GM18873 (cell line): ENCODE measurements around the gene MYO1D.

Experiments used
- ATAC-seq: cut with Tn5 transposase; IDR thresholded peaks from one replicate; pipeline ENCODE4 v1.9.1; 2021; ENCODE audit warnings: mild to moderate bottlenecking, moderate library complexity, moderate number of reproducible peaks; ENCODE audit not compliant: unreplicated experiment, low FRiP score

Gene MYO1D

DNA sequence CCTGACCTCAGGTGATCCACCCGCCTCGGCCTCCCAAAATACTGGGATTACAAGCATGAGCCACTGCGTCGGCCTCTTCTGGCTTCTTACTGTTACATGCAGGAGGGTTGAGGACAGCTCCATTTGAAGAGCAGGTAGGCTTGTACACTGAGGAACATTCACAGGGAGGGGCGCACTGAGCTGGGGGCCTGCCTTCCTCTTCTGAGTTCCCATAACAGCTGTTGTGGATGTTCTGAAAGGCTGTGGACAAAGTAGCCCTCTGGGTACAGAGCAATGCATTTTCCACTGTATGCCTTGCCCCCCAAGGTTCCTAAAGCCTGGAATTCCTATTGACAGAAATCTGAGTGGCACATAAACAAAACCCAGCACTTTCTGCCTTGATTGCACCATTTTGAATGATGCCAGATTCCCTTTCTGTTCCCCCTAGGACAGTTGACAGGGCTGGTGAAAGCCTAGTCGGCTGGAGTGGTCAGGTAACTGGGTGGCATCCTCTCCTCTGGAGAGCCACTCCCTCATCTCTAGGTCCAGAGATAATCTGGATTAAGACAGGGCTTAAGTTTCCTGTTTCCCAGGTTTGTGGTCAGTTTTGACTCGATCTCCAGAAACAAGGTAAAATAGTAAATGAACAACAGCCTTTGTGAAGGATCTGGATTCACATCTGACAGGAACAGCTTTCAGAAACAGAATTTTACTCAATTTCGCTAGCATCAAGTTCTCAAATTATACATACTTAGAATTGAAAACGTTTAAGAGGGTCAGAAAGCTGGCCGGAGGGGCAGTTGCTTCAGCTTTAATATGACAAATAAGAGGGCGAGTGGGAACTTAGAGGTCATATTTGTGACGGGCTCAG is 391.4 kb downstream of the MYO1D start:
- no peak for ATAC-seq

DNA sequence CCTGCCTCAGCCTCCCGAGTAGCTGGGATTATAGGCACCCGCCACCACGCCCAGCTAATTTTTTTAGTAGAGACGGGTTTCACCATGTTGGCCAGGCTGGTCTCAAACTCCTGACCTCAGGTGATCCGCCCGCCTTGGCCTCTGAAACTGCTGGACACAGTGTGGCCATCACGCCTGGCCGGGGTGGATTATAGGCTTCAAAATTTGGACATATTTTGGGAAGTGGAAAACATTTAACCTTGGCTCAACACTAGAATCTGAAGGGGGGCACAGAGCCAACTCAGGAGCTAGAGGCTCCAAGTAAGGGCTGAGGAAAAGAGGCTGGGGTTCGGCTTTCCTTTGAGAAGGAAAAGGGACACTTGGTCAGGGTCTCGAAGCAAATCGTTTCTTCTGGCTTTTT is 392.3 kb downstream of the MYO1D start:
- ATAC-seq = no peak

GRCh38 chr17:32484041-32484461 is 392.9 kb downstream of the MYO1D start:
- ATAC-seq = no peak

DNA sequence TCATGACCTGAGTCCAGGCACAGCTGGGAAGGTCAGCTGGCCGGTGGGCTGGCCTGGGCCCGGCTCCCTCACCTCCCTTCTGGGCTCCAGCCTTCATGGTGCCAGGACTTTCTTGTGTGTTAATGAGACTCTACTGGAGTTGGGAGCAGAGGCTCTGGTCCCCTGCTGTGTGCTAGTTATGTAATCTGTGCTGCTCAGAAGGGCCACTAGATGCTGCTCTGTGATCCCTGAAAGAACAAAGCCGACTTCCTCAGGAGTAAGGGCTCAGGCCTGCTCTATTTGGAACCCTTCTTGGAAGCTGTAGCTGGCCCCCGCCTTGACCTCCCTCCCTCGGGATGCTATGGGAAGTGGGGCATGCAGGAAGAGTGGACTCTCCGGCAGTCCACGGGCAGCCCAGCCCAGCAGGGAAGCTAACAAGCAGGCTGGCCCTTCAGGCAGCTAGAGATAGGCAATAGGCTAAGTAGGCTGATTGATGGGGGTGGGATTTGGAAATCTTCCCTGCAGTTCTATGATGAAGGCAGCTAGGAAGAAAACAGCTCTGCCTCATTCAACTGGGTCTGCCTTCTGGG is 393.4 kb downstream of the MYO1D start:
- ATAC-seq = no peak

DNA sequence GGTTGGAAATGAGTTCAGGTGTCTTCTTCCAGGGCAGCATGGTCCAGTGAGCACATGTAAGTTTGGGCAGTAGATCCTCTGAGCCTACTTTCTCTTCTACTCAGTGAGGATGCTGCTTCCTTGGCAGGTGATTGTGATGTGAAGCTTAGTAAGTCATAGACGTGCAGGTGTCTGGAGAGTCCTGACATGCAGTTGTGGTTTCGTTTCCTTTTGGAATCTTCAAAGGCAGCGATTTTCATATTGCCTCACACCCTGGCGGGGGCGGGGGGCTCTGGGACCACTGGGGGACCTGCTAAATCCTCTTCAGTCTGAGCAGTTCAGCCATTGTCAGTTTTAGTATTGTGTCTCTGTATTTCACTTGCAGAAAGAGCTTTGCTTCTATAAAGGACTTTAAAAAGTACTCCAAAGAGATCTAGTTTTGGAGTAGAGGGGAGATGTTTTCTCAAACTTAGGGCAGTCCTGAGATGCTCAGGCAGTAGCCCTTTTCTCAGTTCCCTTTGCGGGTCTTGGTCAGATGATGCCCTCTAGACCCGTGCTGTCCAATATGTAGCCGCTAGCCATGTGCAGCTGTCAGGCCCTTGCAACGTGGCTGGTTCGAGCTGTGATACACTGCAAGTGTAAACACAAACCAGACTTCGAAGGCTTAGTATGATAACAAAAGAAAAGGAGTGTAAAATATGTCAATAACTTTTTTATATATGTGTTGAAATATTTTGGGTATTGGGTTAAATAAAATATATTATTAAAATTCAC is 394.2 kb downstream of the MYO1D start:
- no peak for ATAC-seq

DNA sequence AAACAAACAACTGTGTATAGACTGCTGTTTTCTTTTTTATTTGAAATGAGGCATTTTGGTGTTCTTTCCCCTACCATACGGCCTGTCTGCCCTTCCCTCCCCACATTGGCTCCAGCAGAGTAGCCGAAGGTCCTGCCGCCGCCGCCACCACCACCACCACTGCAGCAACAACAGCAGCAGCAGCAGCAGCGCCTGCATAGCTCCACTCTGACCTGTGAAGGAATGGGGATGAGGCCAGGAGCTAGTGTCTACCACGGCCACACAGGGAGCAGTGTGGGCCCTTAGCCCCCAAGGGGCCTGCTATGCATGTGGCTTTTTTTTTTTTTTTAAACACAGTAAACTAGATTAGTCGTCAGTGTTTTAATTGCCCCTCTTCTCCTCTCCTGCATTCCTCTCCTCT is 395.7 kb downstream of the MYO1D start:
- ATAC-seq = no peak

DNA sequence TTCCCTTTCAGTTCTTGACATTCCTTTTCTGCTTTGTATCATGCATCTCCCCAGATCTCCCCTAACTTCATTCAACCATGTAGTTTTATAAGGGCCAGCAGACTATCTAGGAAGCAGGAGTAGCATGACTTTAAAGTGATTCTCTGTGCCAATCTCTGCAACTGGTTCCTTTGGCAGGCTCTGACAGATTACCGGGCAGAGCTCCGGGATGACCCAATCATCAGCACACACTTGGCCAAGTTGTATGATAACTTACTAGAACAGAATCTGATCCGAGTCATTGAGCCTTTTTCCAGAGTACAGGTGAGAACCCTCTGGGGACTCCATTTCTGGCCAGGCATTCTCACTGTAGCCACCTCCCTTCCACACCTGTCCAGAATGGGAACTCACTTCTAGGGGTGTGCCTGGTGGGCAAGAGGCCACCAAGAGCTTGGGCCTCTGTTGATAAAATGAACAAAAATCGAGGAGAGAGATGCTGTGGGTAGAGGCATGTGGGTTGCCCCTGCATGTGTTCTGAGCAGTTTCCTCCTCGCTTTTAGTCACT is 397.8 kb downstream of the MYO1D start:
- ATAC-seq = no peak

GRCh38 chr17:32477220-32477619 is 399.7 kb downstream of the MYO1D start:
- ATAC-seq = no peak

DNA sequence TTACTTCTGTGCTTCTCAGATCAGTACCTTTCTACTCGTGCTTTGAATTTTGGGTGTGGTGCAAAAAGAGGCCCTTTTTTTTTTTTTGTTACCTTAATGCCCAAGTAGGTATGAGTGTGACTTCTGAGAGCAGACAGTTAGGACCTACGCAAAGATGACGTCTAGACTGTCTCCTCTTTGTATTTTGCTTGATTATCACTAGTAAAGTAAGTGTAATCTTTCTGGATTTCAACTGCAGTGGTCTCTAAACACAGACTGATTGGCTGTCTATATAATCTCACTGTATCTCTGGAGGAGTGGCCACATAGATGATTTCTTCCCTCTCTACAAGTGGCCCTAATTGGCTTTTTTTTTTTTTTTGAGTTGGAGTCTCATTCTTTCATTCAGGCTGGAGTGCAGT is 401.7 kb downstream of the MYO1D start:
- ATAC-seq = no peak

DNA sequence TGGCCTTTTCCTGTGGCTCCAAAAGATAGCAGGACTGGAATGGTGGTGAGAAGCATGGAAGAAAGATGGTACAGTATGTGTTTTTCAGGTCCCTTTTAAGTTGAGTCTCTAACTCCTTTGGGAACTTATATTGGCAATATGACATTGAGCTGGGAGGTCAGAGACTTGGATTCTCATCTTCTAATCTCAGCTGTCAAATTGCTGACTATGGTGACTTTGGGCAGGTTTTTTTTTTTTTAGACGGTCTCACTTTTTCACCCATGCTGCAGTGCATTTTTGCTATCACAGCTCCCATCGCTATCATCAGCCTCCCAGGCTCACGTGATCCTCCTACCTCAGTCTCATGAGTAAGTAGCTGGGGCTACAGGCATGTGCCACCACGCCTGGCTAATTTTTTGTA is 405.3 kb downstream of the MYO1D start:
- ATAC-seq = no peak

DNA sequence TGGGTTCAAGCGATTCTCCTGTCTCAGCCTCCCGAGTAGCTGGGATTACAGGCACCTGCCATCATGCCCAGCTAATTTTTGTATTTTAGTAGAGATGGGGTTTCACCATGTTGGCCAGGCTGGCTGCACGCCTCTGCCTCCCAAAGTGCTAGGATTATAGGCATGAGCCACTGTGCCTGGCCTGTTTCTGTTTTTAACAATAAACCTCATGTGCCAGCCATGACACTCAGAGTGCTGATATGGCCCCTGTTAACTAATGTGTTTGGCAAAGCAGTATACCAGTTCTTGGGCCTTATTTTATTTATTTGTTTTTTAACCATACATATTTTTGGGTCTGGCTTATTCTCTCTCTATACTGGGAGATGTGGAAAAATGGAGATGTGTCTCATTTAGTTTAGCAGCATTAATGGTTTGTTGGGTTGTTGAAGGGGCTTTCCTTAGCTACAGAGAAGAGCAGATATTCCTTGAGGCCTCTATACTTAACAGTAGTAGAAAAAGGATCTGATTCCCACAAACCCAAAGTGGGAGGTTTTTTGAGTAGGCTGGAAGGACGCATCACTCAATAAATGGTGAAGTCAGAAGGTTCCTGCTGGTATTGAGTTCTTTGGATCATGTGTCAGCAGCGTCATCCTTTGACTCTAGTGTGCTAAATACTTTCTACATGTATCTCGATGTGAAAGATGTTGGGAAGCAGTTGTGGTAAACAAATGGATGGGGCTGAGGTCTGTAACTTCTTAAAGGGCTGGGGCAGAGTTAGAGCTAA is 406.3 kb downstream of the MYO1D start:
- no peak for ATAC-seq

DNA sequence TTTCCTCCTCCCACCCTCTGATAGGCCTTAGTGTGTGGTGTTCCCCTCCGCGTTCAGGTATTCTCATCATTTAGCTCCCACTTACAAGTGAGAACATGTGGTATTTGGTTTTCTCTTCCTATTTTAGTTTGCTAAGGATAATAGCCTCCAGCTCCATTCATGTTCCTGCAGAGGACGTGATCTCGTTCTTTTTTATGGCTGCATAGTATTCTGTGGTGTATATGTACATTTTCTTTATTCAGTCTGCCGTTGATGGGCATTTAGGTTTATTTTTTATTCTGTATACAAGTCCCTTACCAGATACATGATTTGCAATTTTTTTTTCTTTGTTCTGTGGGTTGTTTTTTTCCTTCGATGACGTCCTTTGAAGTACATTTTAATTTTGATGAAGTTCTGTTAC is 409.0 kb downstream of the MYO1D start:
- no peak for ATAC-seq

GRCh38 chr17:32464374-32464773 is 412.6 kb downstream of the MYO1D start:
- no peak for ATAC-seq

DNA sequence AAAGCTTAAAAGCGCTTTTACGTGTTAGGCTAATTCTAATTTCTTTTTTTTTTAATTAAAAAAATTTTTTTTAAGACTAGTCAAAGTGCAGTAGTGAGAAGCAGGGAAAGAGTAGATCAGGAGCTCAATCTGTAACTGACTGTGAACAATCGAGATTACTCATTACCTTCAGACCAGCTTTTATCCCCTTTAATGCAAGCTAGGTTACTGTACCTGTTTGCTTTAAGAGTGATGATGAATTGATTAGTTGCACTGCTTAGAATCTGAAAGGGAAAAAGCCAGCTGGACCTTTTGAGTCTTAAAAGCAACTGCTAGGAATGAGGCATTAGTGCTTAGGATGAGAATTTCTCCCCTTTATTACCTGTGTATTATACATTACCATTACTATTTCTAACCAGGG is 413.6 kb downstream of the MYO1D start:
- ATAC-seq = no peak

DNA sequence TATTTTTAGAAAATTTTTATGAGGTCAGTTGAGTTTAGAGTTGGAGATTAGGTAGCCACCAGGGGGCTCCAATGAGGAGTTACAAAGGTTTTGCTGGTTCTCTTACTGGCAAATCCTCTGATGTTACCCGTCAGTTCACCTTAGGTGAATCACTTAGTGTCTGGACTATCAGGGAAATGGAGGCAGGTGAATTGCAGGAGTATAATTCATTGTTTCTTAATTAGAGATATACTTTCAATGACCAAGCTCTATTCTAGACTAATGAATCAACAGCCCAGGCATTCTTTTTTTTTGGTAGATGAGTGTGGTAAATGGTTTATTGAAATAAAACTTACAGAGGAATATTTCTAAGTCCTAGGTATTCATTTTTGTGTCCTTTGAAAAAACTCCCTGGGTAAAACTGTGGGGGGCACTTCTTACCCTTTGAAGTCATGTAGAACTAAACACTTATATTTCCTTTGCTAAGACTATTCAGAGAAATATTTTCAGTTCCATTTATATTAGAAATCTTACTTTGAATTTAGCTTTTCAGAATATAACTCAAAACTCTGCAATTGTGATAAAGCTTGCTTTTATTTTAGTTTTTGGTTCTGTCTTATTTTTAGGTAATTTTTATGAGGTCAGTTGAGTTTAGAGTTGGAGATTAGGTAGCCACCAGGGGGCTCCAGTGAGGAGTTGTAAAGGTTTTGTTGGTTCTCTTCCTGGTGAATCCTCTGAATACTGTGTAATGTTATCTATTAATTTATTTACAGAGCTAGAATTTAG is 414.9 kb downstream of the MYO1D start:
- ATAC-seq = no peak

- ATAC-seq = no peak
These were observed 415.4 kb downstream of the MYO1D start for GRCh38 chr17:32461498-32461852.

GRCh38 chr17:32460054-32460453 is 416.9 kb downstream of the MYO1D start:
- no peak for ATAC-seq

GRCh38 chr17:32458371-32458770 is 418.6 kb downstream of the MYO1D start:
- ATAC-seq = no peak

DNA sequence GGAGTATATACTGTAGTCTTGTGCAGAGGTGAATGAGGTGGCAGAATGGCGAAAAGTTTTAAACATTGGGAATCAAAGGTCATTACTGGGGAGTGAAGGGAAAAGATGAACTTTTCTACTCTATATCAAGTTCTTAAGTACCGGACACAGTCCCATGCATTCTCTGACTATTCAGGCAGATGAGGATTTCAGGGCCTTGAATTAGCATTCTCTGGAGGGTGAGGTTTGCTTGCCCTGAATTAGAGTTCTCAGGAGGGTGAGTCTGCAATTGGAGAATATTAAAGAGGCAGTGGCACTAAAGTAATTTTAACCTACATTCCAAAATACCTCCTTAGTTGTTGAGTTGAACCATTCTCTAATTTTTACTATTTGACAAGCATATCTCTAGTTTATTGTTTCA is 423.6 kb downstream of the MYO1D start:
- ATAC-seq = no peak

DNA sequence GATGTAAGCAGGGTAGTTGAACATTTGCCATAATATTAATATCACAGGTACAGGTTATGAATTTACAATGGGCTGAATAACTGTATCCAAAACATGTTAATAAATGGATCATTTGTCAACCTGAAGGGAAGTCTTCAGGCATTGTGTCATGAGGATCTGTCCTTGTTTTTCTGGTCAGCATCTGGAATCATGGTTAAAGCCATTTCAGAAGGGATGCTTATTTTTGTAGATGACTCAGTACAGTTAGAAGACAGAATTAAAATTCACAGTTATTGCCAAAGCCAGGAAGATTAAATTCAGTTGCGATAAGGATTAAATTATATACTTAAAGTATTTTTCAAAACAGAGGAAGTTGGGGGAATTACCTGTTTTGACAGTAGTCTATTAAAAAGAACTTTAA is 424.6 kb downstream of the MYO1D start:
- no peak for ATAC-seq
